GM18858 (cell line): ENCODE measurements around the gene STK10.
"Not testable (repeated sequence)": the region's sequence is repeated elsewhere in the genome, so short reads cannot be mapped to it uniquely, and the experiment has no call there.

ENCODE experiments used
- ATAC-seq: cut with Tn5 transposase; IDR thresholded peaks from one replicate; pipeline ENCODE4 v1.9.1; 2021; ENCODE audit not compliant: unreplicated experiment

STK10 gene

DNA sequence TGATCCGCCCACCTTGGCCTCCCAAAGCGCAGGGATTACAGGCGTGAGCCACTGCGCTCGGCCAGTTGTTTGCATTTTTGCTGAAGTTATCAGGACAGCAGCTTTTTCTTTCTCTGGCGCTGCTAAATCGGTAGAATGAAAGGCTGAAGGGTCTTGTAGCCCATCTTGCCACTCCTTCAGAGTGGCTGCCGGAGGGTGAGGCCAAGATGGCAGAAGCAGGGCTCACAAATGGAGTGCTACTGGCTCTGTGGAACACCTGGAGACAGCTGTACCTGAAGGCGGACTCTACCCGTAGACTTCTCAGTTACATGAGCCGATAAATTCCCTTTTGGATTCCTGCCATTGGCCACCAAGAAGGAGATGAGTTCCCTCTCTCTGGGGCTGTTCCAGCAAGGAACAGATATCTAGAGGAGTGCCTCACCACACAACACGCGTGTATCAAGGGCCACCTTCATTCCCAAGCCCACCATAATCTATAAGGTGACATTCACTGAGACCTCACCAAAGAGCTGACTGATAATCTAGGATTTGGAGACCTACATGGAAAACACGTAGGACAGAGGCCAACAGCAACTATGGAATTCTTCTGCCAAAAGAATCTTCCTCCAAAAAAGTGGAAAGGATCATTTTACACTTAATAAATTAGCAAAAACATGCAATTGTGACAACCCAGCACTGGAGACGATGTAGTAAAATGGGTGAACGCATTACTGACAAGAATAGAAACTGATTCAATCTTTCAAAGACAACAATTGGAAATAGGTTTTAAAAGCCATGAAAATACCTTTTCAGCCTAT lies 21.8 kb downstream of the STK10 start:
- no peak for ATAC-seq

DNA sequence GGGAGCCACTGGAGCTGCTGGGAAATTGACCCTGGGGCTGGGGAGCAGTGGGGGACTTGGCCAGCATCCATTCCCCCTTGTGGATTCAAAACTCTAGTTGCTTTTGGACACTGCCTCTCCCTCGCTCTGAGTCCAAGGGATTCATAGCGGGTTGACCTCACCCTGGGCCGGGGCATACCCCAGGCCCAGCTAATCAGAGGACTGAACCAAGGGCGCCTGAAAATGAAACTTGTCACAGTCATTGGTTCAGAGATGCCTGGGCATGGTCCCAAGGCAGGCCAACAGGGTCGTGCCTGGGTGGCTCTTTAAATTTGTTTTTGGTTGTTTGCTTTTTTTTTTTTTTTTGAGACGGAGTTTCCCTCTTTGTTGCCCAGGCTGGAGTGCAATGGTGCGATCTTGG lies 22.6 kb downstream of the STK10 start:
- peak; percentile 57 for ATAC-seq

DNA sequence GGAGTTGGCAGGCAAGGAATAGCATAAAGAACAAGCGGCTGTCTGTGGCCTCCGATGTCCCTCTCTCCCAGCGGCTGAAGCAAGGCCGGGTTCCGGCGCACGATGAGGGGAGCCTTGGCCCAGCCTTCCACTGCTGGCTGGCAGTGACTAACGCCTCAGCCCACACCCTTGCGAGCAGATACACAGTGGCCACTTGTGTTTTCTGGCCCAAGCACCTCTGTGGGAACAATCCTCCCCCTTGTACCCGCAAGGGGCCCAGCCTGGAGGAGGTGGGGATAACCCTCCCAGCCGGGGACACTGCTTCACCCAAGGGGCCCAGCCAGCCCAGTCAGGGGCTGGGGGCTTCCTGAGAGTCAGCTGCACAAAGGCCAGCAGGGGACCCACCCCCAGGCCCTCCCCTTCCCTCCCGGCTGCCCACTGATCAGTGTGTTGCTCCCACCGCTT lies 23.2 kb downstream of the STK10 start:
- no peak for ATAC-seq

DNA sequence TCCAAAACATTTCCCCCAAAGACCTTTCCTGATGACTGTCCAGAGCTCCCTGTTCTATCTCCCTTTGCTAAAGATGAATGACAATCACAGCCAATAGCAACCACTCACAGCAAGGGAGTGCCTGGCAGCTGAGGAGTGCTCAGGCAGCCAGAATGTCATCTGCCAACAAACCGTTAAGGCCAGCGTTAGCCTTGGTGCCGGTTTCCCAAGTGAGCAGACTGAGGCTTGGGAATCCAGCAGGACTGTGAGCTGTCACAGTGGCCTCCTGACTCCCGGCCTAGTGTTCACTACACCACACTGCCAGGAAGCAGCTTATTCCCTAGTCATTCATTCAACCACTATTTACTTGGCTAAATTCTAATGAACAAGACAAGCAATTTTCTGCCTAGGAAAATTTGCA lies 24.7 kb downstream of the STK10 start:
- no peak for ATAC-seq

DNA sequence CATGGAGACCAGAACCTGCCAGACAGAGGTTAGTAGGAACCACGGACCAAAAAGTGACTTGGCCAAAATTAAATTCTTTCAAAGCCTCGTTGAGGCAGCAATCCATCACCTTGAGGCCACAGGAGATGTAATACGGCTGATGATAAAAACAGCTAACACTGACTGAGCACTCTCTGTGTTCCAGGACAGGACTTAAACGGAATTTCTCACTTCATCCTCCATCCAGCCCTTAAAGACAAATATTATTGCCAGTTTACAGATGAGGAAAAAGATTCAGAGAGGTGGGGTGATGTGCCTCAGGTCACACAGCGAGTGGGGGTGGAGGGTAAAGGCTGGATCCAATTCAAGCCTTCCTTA lies 25.1 kb downstream of the STK10 start:
- no peak for ATAC-seq

DNA sequence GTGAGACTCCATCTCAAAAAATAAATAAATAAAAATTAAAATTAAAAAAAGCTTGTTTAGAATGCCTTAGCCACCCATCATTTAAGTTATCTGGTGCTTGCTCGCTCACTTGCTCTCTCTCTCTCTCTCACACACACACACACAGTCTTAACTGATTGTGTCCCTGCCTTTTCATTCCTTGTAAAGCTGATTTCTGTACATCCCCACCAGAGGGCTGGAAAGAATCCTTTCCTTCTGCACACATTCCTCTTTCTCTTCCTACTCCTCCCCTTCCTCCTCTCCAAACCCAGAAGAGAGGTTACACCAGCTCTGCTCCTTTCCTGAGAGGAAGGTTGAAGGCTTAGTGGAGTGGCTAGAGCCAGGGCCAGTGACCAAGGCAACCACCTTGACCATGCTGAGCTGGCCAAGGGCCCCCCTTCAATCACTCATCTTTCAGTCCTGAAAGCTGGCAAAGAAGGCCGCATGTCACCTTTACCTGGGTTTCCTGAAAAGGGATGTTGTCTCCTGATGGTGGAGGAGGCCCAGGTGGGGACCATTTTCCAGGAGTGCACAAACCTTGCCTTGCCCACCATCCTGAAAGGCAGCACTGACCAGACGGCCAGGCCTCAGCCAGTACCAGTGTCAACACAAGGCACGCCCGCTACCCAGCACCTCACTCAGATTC lies 25.6 kb downstream of the STK10 start:
- no peak for ATAC-seq

DNA sequence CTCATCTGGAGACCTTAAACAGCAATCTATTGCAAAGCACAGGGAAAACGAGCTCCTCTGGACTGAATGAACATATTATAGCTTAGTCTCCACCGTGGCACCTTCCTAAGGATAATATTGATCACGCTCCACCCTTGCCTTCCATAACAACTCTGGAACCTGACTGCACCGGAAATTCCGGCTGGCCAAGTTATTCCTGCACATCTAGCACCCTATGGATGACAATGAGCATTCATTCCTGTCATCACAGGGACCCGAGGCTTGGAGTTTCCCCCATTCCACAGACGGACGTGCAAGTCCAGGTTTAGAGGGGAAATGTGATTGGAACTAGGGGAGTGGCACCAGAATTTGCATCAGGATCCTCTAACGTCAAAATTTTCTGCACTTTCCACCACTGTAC lies 27.5 kb downstream of the STK10 start:
- ATAC-seq: no peak

DNA sequence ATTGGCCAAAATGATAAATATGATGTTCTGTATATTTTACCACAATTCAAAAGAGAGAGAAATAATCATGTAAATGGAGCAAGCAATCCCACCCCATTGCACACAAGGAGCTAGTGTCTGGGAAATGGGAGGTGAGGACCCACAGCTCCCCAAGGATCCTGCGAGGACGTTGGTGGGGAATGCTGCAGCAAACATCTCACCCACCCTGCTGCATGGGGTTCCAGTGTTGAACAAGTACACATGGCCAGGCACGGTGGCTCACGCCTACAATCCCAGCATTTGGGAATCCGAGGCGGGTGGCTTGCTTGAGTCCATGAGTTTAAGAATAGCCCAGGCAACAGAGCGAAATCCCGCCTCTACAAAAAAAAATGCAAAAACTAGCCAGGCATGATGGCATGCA lies 29.0 kb downstream of the STK10 start:
- no peak for ATAC-seq

DNA sequence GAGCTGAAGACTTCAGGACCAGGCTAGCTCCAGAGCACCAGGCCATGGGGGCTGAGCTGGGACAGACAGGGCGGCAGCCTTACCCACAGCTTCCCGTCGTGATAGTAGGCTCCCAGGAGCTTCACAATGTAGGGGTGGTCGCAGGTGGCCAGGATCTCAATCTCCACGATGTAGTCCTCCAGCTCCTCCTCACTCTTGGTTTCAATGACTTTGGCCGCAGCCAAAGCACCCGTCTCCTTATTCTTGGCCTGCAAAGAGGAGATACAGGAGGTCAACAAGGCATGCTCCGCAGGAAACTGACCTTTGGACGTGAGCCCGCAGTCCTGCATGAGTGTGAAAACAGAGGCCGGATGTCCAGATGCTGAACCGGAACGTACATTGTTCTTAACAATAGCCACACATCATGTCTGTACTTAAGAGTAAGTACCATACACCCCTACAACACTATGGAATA lies 31.5 kb downstream of the STK10 start:
- no peak for ATAC-seq

DNA sequence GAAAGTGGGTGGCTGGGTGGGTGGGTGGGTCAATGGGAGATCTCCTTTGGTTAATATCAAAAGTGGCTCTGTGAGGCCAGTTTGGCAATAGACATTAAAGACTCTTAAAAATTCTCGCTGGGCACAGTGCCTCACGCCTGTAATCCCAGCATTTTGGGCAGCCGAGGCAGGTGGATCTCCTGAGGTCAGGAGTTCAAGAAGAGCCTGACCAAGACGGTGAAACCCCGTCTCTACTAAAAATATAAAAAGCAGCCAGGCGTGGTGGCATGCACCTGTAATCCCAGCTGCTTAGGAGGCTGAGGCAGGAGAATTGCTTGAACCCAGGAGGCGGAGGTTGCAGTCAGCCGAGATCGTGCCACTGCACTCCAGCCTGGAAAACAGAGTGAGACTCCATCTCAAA lies 32.9 kb downstream of the STK10 start:
- not testable (repeated sequence) for ATAC-seq

DNA sequence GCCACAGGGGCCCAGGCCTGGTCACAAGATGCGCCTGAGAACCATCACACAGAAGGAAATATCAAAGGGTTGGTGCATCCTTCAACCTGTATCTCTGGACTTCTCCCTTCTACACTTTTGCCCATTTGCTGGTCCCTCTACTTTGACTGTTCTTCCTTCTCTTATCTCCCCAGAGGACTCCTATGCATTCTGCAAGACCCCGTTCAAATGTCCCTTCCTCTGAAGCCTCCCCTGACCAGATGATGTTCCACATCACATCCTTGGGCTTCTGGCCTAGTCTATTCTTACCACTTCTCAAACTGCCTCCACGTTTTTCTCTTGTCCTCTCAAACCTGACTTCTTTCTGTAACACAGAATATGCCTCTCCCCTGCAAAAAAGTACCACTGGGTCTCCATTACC lies 34.3 kb downstream of the STK10 start:
- no peak for ATAC-seq

DNA sequence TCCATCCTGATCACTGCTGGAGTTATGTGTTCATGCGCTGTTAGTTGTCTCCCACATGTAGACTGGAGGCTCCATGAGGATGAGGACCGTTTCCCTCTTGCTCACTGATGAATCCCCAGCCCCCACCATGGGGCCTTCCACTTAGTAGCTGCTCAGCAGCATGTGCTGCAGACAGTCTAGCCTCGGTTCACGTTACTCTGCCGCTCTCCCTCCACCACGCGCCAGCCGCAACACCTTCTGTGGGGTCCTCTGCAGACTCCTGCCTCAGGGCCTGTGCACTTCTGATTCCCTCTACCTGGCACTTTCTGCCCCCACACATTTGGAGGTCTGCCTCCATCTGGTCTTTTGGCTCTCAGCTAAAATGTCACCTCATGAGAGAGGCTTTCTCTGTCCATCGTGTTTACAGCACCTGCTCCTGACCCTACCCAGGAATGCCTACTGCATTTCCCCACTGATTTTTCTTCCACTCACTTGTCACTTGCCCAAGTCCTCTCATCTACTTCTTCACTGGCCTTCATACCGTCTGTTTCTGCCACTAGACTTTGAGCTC lies 36.3 kb downstream of the STK10 start:
- ATAC-seq: no peak

DNA sequence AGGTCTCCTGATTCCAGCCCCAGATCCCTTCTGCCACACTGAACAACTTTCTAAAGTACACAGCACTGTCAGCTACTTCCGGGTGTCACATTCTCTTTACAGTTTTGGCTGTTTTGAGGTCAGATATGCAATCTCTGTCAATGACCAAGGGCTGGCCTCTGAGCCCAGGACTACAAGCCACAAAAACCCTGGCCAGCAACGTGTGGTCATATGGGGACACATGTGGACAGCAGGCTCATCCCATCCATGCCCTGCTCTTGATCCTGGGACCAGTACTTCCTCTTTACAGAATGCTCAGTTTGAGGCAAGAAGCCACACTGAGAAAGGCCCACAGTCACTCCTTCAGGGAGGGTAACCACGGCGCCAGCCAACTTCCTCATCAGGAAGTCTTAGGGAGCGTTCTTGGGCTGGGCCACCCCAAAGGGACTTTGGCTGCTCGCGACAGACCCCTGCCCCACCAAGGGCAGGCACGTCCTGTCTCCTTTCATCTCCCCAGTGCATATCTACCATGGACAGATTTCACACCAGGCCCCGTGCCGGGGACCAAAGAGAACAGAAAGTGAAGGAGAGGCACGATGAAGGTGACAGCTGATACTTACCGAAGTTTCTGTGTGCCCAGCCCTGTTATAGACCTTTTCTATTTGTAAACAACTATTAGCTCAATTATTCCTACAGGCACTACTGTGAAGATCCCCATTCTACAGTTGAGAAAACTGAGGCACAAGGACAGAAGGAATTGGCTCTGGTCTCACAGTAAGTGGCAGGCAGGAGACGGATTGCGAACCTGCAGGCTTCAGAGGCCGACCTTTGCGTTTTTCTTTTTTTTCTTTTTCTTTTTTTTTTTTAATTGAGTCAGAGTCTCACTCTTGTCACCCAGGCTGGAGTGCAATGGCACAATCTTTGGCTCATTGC lies 37.3 kb downstream of the STK10 start:
- ATAC-seq: peak; percentile 48

DNA sequence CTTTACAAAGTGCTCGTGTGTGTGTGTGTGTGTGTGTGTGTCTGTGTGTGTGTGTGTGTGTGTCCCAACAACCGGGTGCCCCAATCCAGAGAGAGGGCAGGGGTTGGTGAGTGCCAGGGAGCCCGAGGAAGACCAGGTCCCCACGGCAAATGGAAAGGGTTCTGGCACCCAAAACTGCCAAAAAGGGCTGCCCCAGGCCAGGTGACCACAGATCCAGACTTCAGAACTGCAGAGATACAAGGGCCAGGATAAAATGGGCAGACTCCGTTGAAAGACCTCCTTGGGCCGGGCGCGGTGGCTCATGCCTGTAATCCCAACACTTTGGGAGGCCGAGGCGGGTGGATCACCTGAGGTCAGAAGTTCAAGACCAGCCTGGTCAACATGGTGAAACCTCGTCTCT lies 38.5 kb downstream of the STK10 start:
- not testable (repeated sequence) for ATAC-seq

DNA sequence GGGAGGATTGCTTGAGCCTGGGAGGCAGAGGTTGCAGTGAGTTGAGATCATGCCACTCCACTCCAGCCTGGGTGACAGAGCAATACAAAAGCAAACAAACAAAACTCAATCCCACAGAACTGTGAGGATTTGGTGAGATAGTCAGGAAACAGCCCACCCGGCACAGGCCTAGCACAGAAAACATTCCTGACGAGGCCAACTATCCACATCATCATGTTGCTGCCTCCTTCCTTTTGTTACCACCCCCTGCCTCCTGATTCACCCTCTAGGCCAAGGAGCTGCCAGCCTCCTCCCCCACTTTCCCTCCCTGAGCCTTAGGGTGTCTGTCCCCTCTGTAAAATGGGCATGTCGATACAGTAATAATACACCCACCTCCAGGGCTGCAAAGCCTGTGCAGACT lies 39.0 kb downstream of the STK10 start:
- ATAC-seq: no peak

DNA sequence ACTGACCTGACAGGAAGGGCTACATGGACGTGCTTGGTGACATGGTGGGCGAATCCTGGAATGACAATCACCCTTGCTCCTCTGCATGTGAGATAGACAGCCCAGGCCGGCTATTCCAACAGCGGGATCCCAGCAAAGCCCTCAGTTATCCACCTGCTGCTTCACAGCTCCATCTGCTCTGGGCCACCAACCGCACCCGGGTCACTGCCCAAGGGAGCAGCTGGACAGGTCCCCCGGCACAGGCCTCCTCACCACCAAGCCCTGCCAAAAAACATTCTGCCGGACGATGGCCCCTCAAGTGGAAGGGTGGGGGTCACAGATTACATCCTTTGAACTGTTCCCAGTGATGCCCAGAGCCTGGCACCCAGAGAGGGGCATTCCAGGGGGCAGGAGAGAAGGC lies 39.6 kb downstream of the STK10 start:
- no peak for ATAC-seq

DNA sequence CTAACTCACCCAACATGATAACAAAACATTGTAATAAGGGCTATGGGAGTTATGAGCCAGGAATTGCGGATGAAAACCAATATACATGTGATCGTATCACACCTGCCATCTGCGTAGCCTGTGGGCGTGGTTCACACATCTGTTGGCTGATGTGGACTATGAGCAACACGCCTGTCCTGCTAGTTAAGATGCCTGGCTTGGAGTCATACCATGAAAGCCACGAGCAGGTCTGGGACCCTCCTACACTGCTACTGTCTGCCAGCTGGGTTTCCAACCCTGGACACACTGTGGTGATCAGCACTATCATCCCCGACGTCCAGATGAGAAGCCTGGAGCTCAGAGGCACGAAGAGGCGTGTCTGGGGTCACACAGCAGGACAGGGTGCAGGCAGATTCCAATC lies 40.2 kb downstream of the STK10 start:
- no peak for ATAC-seq

DNA sequence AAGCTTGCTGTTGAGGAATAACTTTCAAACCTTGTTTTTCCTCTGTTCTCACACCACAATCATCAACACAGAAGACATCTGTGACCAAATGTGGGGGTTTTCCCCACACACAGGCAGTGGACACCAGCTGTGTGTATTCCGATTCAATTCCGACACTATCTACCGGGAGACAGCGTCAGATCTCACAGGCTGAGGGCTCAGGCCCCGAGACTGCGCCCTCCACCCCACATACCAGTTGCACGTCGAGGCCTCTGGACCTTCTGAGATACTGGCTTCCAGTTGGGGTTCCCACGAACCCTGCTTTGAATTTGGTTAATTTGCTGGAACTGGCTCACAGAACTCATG lies 41.3 kb downstream of the STK10 start:
- no peak for ATAC-seq

DNA sequence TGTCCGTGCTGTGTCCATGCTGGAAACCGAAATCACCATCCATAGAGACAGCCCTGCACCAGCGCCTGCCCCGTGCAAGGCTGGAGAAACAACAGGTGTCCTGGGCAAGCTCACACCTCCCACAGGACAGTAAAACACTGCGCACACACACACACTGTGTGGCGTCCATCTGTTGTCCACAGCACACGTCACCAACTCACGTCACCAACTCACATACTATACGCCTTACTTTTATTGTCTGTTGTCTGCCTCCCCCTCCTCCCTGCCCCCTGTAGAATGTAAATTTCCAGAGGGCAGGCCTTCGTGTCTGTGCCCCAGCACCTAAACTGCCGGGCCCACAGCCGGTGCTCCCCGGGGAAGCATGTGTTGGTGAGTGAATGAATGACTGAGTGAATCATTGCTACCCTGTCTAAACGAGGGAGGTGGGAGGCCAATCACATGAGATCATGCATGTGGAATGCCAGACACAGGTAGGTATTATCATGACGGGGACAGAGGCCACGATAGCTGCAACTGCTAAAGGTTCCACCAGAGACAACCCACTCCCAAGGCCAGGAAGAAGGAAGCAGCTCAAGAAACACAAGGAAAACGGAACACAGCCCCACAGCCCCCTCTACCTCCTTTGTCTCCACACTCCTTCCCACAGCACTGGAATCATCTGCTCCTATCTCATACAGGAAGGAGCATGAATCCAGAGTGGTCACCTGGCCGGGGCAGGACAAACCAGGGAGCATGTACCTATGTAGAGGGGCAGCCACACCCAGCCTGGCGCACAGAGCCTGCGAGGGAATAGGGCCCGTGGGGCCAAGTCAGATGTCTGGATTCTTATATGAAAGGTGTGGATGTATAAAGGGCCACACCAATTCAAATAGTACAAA lies 41.9 kb downstream of the STK10 start:
- no peak for ATAC-seq
